NCI-H1417 treated with DMSO at 0.1 percent for 48 hours (cell line): ENCODE results near the gene DIP2B.
A peak's percentile ranks its signal among the peaks of the same experiment; 100 is the strongest.
"Not testable (repeated sequence)": the region's sequence is repeated elsewhere in the genome, so short reads cannot be mapped to it uniquely, and the experiment has no call there.

Experiments used
- DNase-seq: peaks from one replicate; lab custom pipeline; 2025; lab: John Stamatoyannopoulos, UW

The DIP2B gene

GRCh38 chr12:50728417-50728816 lies 223.6 kb downstream of the DIP2B start:
- no peak for DNase-seq

GRCh38 chr12:50728841-50729240 lies 224.1 kb downstream of the DIP2B start:
- no peak for DNase-seq

- DNase-seq = no peak
Observed at GRCh38 chr12:50732591-50732990, 227.8 kb downstream of the DIP2B start.

- no peak for DNase-seq
Observed at GRCh38 chr12:50733706-50734105, 228.9 kb downstream of the DIP2B start.

- no peak for DNase-seq
Observed at GRCh38 chr12:50734409-50735263, 229.9 kb downstream of the DIP2B start.

GRCh38 chr12:50739611-50740010 lies 234.8 kb downstream of the DIP2B start:
- DNase-seq = no peak

- no peak for DNase-seq
Observed at GRCh38 chr12:50740307-50740706, 235.5 kb downstream of the DIP2B start.

- no peak for DNase-seq
Observed at GRCh38 chr12:50742776-50743175, 238.0 kb downstream of the DIP2B start.

GRCh38 chr12:50745861-50746260 lies 241.1 kb downstream of the DIP2B start:
- no peak for DNase-seq

- no peak for DNase-seq
Observed at GRCh38 chr12:50746431-50746830, 241.6 kb downstream of the DIP2B start.

- DNase-seq = no peak
Observed at GRCh38 chr12:50747817-50748216, 243.0 kb downstream of the DIP2B start.

GRCh38 chr12:50749459-50749882 lies 244.7 kb downstream of the DIP2B start:
- DNase-seq = no peak

- DNase-seq = no peak
Observed at GRCh38 chr12:50750366-50750765, 245.6 kb downstream of the DIP2B start.

- DNase-seq = no peak
Observed at GRCh38 chr12:50751948-50752721, 247.3 kb downstream of the DIP2B start.

GRCh38 chr12:50753232-50753769 lies 248.5 kb downstream of the DIP2B start:
- no peak for DNase-seq

- DNase-seq = peak; percentile 48
Observed at GRCh38 chr12:50763639-50764285, 259.0 kb downstream of the DIP2B start, which contains the start of gene ATF1. Gene ATF1 (plus strand): TSS chr12:50764101. CDS start chr12:50780146, 16,045 bp downstream.

- no peak for DNase-seq
Observed at GRCh38 chr12:50764286-50765094, 259.7 kb downstream of the DIP2B start.

- no peak for DNase-seq
Observed at GRCh38 chr12:50765095-50765911, 260.5 kb downstream of the DIP2B start.

- no peak for DNase-seq
Observed at GRCh38 chr12:50768391-50768790, 263.6 kb downstream of the DIP2B start.

GRCh38 chr12:50768813-50769212 lies 264.0 kb downstream of the DIP2B start:
- DNase-seq = not testable (repeated sequence)
